ENCODE data around the gene SPART.
A peak's percentile ranks its signal among the peaks of the same experiment; 100 is the strongest.

SPART gene

GRCh38 chr13:36346222-36347083, at the start of gene SPART:
SPART (minus strand) TSS chr13:36346394; CDS start chr13:36335830, 10,564 bp downstream.
- TF ChIP-seq GATA2 (IDR thresholded peaks at IDR 0.05; ENCODE audit: low read depth, low read length), result no peak
- TF ChIP-seq GATA3 (IDR thresholded peaks at IDR 0.05; ENCODE audit: low read depth, low read length), result no peak

- TF ChIP-seq GATA2 (IDR thresholded peaks at IDR 0.05; ENCODE audit: low read depth, low read length) (no peak), GATA3 (IDR thresholded peaks at IDR 0.05; ENCODE audit: low read depth, low read length) (no peak)
Observed at GRCh38 chr13:36395280-36395679, 49.1 kb upstream of the SPART start.

GRCh38 chr13:36385489-36385888, 39.3 kb upstream of the SPART start:
- TF ChIP-seq GATA2 (IDR thresholded peaks at IDR 0.05; ENCODE audit: low read depth, low read length), result no peak
- TF ChIP-seq GATA3 (IDR thresholded peaks at IDR 0.05; ENCODE audit: low read depth, low read length), result no peak

- TF ChIP-seq GATA2 (IDR thresholded peaks at IDR 0.05; ENCODE audit: low read depth, low read length) (no peak), GATA3 (IDR thresholded peaks at IDR 0.05; ENCODE audit: low read depth, low read length) (no peak)
Observed at GRCh38 chr13:36382030-36382429, 35.8 kb upstream of the SPART start.

GRCh38 chr13:36377826-36378468, 31.8 kb upstream of the SPART start:
- peak; percentile 64; the same call in 1 of the 2 replicates for TF ChIP-seq GATA2 (IDR thresholded peaks at IDR 0.05; ENCODE audit: low read depth, low read length)
- TF ChIP-seq GATA3 (IDR thresholded peaks at IDR 0.05; ENCODE audit: low read depth, low read length), result peak; percentile 86

GRCh38 chr13:36374063-36374462, 27.9 kb upstream of the SPART start:
- no peak for TF ChIP-seq GATA2 (IDR thresholded peaks at IDR 0.05; ENCODE audit: low read depth, low read length)
- no peak for TF ChIP-seq GATA3 (IDR thresholded peaks at IDR 0.05; ENCODE audit: low read depth, low read length)

- TF ChIP-seq GATA3 (IDR thresholded peaks at IDR 0.05; ENCODE audit: low read depth, low read length) (no peak), GATA2 (IDR thresholded peaks at IDR 0.05; ENCODE audit: low read depth, low read length) (no peak)
Observed at GRCh38 chr13:36371185-36371584, 25.0 kb upstream of the SPART start.

- TF ChIP-seq GATA2 (IDR thresholded peaks at IDR 0.05; ENCODE audit: low read depth, low read length) (no peak), GATA3 (IDR thresholded peaks at IDR 0.05; ENCODE audit: low read depth, low read length) (no peak)
Observed at GRCh38 chr13:36370108-36370429, 23.9 kb upstream of the SPART start.

- TF ChIP-seq GATA2 (IDR thresholded peaks at IDR 0.05; ENCODE audit: low read depth, low read length) (no peak), GATA3 (IDR thresholded peaks at IDR 0.05; ENCODE audit: low read depth, low read length) (no peak)
Observed at GRCh38 chr13:36369268-36370107, 23.3 kb upstream of the SPART start.

- no peak for TF ChIP-seq GATA2 (IDR thresholded peaks at IDR 0.05; ENCODE audit: low read depth, low read length)
- TF ChIP-seq GATA3 (IDR thresholded peaks at IDR 0.05; ENCODE audit: low read depth, low read length), result no peak
Observed at GRCh38 chr13:36366031-36366430, 19.8 kb upstream of the SPART start.

GRCh38 chr13:36363366-36363863, 17.2 kb upstream of the SPART start:
- no peak for TF ChIP-seq GATA3 (IDR thresholded peaks at IDR 0.05; ENCODE audit: low read depth, low read length)

GRCh38 chr13:36362914-36363313, 16.7 kb upstream of the SPART start:
- no peak for TF ChIP-seq GATA3 (IDR thresholded peaks at IDR 0.05; ENCODE audit: low read depth, low read length)
- TF ChIP-seq GATA2 (IDR thresholded peaks at IDR 0.05; ENCODE audit: low read depth, low read length), result no peak

GRCh38 chr13:36362251-36362650, 16.1 kb upstream of the SPART start:
- TF ChIP-seq GATA2 (IDR thresholded peaks at IDR 0.05; ENCODE audit: low read depth, low read length) (no peak), GATA3 (IDR thresholded peaks at IDR 0.05; ENCODE audit: low read depth, low read length) (no peak)

GRCh38 chr13:36360903-36361302, 14.7 kb upstream of the SPART start:
- TF ChIP-seq GATA2 (IDR thresholded peaks at IDR 0.05; ENCODE audit: low read depth, low read length), result no peak
- TF ChIP-seq GATA3 (IDR thresholded peaks at IDR 0.05; ENCODE audit: low read depth, low read length), result no peak
